Panc1 (cell line): Measurements from ENCODE around the gene CD300LF.

Experiments used
- REST ChIP-seq, 2 experiments: IDR thresholded peaks; 2 replicates each; pipeline ENCODE4 v1.6.1; 2011 to 2012; ENCODE audit warnings: low read depth in 2 of 2, control low read depth in 1 of 2, low read length in 1 of 2, mild to moderate bottlenecking in 1 of 2, moderate library complexity in 1 of 2; ENCODE audit not compliant: insufficient read depth in 1 of 2
- TCF7L2 ChIP-seq: IDR thresholded peaks from 2 replicates; pipeline ENCODE4 v1.6.1; 2011; ENCODE audit warnings: mild to moderate bottlenecking, low read depth, low read length, inconsistent platforms

- TF ChIP-seq TCF7L2, result no peak
- no peak for TF ChIP-seq REST (IDR thresholded peaks at IDR 0.05; ENCODE audit: insufficient read depth in 1 of 2, low read depth in 2 of 2, low read length in 1 of 2)
These were observed 422 bp downstream of the CD300LF start for GRCh38 chr17:74712301-74712700.
